ENCODE data around the gene OR52J3.
"Not testable (repeated sequence)": the region's sequence is repeated elsewhere in the genome, so short reads cannot be mapped to it uniquely, and the experiment has no call there.

The OR52J3 gene

GRCh38 chr11:5046226-5046625 lies at the start of gene OR52J3:
OR52J3 (plus strand) TSS chr11:5046526; CDS start chr11:5046526, 0 bp downstream.
- no peak for DNase-seq (ENCODE audit: low read depth)

GRCh38 chr11:5004424-5005274 lies 41.7 kb upstream of the OR52J3 start:
- peak; percentile 25 for DNase-seq (ENCODE audit: low read depth)

GRCh38 chr11:5007561-5007960 lies 38.8 kb upstream of the OR52J3 start:
- DNase-seq (ENCODE audit: low read depth) = no peak

- no peak for DNase-seq (ENCODE audit: low read depth)
These were observed 35.1 kb upstream of the OR52J3 start for GRCh38 chr11:5011254-5011653.

- no peak for DNase-seq (ENCODE audit: low read depth)
These were observed 33.3 kb upstream of the OR52J3 start for GRCh38 chr11:5013012-5013411.

GRCh38 chr11:5021996-5022395 lies 24.3 kb upstream of the OR52J3 start:
- DNase-seq (ENCODE audit: low read depth) = no peak

- no peak for DNase-seq (ENCODE audit: low read depth)
These were observed 9.7 kb upstream of the OR52J3 start for GRCh38 chr11:5036669-5037068.

- DNase-seq (ENCODE audit: low read depth) = no peak
These were observed 8.4 kb upstream of the OR52J3 start for GRCh38 chr11:5037926-5038325.

GRCh38 chr11:5038341-5038740 lies 8.0 kb upstream of the OR52J3 start:
- DNase-seq (ENCODE audit: low read depth) = no peak

- no peak for DNase-seq (ENCODE audit: low read depth)
These were observed 5.5 kb upstream of the OR52J3 start for GRCh38 chr11:5040876-5041275.

- DNase-seq (ENCODE audit: low read depth) = no peak
These were observed 4.2 kb upstream of the OR52J3 start for GRCh38 chr11:5042091-5042490.

- DNase-seq (ENCODE audit: low read depth) = no peak
These were observed 2.9 kb upstream of the OR52J3 start for GRCh38 chr11:5043380-5043779.

- DNase-seq (ENCODE audit: low read depth) = no peak
These were observed 516 bp downstream of the OR52J3 start for GRCh38 chr11:5046754-5047330.

GRCh38 chr11:5058679-5059078 lies 12.4 kb downstream of the OR52J3 start:
- not testable (repeated sequence) for DNase-seq (ENCODE audit: low read depth)

- DNase-seq (ENCODE audit: low read depth) = no peak
These were observed 13.1 kb downstream of the OR52J3 start, which contains the start of gene OR52E2 for GRCh38 chr11:5059391-5059790. OR52E2 (minus strand) TSS chr11:5059627; CDS start chr11:5059627, 0 bp downstream.

- DNase-seq (ENCODE audit: low read depth) = no peak
These were observed 18.7 kb downstream of the OR52J3 start for GRCh38 chr11:5065027-5065426.

GRCh38 chr11:5069272-5069671 lies 22.9 kb downstream of the OR52J3 start, which contains the start of gene OR52E1:
OR52E1 (plus strand) TSS chr11:5069572.
- DNase-seq (ENCODE audit: low read depth) = no peak

GRCh38 chr11:5071799-5072198 lies 25.5 kb downstream of the OR52J3 start:
- DNase-seq (ENCODE audit: low read depth) = no peak

GRCh38 chr11:5081405-5081804 lies 35.1 kb downstream of the OR52J3 start:
- DNase-seq (ENCODE audit: low read depth) = no peak

GRCh38 chr11:5083602-5084001 lies 37.3 kb downstream of the OR52J3 start:
- DNase-seq (ENCODE audit: low read depth) = no peak

GRCh38 chr11:5088556-5088955 lies 42.2 kb downstream of the OR52J3 start:
- DNase-seq (ENCODE audit: low read depth) = no peak

GRCh38 chr11:5090668-5091067 lies 44.3 kb downstream of the OR52J3 start:
- DNase-seq (ENCODE audit: low read depth) = no peak

- no peak for DNase-seq (ENCODE audit: low read depth)
These were observed 46.7 kb downstream of the OR52J3 start for GRCh38 chr11:5092821-5093585.

Data from fibroblast of gingiva (primary cell).